Glomerular visceral epithelial cell (primary cell): Measurements from ENCODE around the gene ITGAD.
A peak's percentile ranks its signal among the peaks of the same experiment; 100 is the strongest.

Source experiments
- DNase-seq: peaks from one replicate; pipeline ENCODE4 v3.0.0-alpha.2; 2016; ENCODE audit errors: extremely low spot score

The ITGAD gene

GRCh38 chr16:31393056-31393455, at the start of gene ITGAD:
TSS of gene ITGAD (plus strand) at chr16:31393335. CDS start at chr16:31393361, 26 bp downstream.
- DNase-seq, result no peak

GRCh38 chr16:31344712-31345111, 48.4 kb upstream of the ITGAD start:
- DNase-seq, result no peak

- DNase-seq, result no peak
Measured at GRCh38 chr16:31347445-31347844, 45.7 kb upstream of the ITGAD start.

GRCh38 chr16:31348579-31348978, 44.6 kb upstream of the ITGAD start:
- no peak for DNase-seq

- DNase-seq, result no peak
Measured at GRCh38 chr16:31350275-31351005, 42.7 kb upstream of the ITGAD start.

- DNase-seq, result no peak
Measured at GRCh38 chr16:31351246-31351941, 41.7 kb upstream of the ITGAD start.

- DNase-seq, result no peak
Measured at GRCh38 chr16:31351942-31352325, 41.2 kb upstream of the ITGAD start.

- DNase-seq, result no peak
Measured at GRCh38 chr16:31352376-31353115, 40.6 kb upstream of the ITGAD start.

GRCh38 chr16:31354394-31355291, 38.5 kb upstream of the ITGAD start, which contains the start of gene ITGAX:
TSS of gene ITGAX (plus strand) at chr16:31355176. CDS start at chr16:31355255, 79 bp downstream.
- DNase-seq, result peak; percentile 25

GRCh38 chr16:31355431-31356100, 37.6 kb upstream of the ITGAD start:
- DNase-seq, result no peak

GRCh38 chr16:31356566-31357323, 36.4 kb upstream of the ITGAD start:
- DNase-seq, result no peak

GRCh38 chr16:31357324-31358109, 35.6 kb upstream of the ITGAD start:
- no peak for DNase-seq

GRCh38 chr16:31360251-31360650, 32.9 kb upstream of the ITGAD start:
- no peak for DNase-seq

GRCh38 chr16:31361201-31362110, 31.7 kb upstream of the ITGAD start:
- DNase-seq, result no peak

- DNase-seq, result no peak
Measured at GRCh38 chr16:31362476-31363405, 30.4 kb upstream of the ITGAD start.

- no peak for DNase-seq
Measured at GRCh38 chr16:31363721-31364120, 29.4 kb upstream of the ITGAD start.

- DNase-seq, result no peak
Measured at GRCh38 chr16:31364421-31364820, 28.7 kb upstream of the ITGAD start.
